GM13977 (cell line): ENCODE data around the gene WBP11.

ENCODE experiments used
- DNase-seq: peaks from one replicate; pipeline ENCODE4 v3.0.0; 2012; ENCODE audit warnings: low spot score
- in situ Hi-C: fragments of 300-500 bp; cut with MboI; formaldehyde crosslinking; loops from one replicate; pipeline ENCODE4 v1.12.0; 2022; ENCODE audit warnings: low sequenced_read_pairs, low pct_unique_long_range_greater_than_20kb, mixed read lengths, inconsistent platforms; ENCODE audit not compliant: unreplicated experiment
- TF ChIP-seq, protein P1 (sequence below): IDR thresholded peaks from 2 replicates; pipeline ENCODE4 v1.5.1; 2012; ENCODE audit warnings: mild to moderate bottlenecking, control low read depth; ENCODE audit not compliant: insufficient read depth; ENCODE audit errors: extremely low read depth, missing control alignments

The WBP11 gene

DNA sequence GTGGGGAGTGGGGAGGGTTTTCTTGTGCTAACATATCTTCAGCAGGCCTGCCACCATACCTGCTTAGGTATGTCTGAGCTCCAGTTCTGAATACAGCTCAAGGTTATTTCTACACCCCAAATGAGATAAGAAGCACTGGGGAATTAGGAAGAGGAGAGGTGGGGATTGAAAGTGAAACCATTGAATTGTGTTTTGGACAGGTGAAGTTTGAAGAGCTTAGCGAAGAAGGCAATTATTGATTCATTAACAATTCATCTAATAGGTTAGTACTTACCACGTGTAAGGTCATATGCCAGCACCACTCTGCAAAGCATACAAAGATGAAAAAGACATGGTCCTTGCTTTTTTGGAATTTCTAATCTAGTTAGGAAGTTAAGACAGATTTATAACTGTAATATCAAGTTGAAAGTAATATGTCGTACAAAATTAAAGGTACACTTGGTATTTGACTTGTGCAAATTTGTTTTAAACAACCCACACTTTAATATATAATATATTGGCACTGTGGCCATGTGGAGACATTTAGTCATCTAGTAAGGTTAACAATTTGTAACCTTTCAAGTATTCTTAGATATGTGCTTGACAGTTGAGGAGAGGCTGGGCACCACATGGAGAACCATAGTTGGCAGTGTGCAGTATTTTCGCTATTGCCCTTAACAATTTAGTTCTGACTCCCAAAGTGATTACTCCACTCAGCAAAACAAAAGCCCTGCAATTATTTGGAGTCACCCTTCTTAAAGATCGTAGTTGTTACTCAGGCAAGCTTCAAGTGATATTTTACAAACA, 7.1 kb upstream of the WBP11 start:
- no peak for DNase-seq
- TF ChIP-seq, protein P1, sequence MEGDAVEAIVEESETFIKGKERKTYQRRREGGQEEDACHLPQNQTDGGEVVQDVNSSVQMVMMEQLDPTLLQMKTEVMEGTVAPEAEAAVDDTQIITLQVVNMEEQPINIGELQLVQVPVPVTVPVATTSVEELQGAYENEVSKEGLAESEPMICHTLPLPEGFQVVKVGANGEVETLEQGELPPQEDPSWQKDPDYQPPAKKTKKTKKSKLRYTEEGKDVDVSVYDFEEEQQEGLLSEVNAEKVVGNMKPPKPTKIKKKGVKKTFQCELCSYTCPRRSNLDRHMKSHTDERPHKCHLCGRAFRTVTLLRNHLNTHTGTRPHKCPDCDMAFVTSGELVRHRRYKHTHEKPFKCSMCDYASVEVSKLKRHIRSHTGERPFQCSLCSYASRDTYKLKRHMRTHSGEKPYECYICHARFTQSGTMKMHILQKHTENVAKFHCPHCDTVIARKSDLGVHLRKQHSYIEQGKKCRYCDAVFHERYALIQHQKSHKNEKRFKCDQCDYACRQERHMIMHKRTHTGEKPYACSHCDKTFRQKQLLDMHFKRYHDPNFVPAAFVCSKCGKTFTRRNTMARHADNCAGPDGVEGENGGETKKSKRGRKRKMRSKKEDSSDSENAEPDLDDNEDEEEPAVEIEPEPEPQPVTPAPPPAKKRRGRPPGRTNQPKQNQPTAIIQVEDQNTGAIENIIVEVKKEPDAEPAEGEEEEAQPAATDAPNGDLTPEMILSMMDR = no peak
- in situ Hi-C loops = no loop called here

DNA sequence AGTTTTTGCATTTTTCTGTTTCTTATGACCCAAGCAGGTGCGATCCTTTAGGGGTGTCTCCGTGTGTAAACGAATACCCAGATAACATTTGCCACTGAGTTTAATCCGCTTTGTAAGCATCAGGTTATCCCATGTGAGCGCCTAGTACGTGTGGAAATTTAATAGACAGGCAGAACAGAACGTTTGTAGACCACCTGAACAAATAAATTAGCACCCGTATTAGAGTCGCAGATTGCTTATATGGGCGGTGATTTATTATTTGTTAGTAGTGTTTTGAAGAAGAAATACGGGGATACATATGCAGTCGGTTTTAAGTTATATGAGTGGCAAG, 517 bp upstream of the WBP11 start:
- TF ChIP-seq, protein P1 = no peak
- DNase-seq = no peak
- in situ Hi-C loops = no loop called here

DNA sequence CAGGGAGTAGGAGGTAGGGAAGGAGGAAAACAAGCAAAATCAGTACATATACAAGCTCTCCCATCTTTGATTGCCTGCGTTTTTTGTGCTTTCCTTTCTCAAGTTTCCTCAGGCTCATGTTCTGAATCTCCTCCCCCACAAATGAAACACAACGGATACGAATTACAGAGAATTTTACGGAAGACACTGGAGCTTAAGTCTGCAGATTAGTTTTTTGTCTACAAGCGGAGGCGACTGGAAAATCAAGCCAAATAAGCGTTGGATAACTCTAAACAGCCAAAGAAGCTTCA, 612 bp downstream of the WBP11 start:
- no peak for DNase-seq
- in situ Hi-C loops = no loop called here
- TF ChIP-seq, protein P1 = no peak

DNA sequence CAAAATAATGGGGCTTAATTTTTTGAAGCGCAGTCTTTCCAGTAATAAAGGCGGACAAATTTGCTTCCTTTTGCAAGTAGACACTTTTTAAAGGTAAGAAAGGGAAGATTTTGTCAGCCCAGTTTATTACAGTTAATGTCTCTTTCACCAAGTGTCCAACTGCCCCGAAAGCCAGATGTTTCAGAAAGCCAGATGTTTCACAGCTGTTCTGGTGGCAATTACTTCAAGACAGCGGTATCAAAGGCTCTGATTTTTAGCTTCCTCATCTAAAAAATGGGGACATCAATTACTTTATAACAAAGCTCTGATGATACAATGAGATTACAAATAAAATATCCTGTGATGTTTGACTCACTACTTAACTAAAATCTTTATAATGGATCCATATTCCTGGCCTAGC, 1.0 kb downstream of the WBP11 start:
- in situ Hi-C loops = no loop called here
- no peak for DNase-seq
- TF ChIP-seq, protein P1 = no peak

DNA sequence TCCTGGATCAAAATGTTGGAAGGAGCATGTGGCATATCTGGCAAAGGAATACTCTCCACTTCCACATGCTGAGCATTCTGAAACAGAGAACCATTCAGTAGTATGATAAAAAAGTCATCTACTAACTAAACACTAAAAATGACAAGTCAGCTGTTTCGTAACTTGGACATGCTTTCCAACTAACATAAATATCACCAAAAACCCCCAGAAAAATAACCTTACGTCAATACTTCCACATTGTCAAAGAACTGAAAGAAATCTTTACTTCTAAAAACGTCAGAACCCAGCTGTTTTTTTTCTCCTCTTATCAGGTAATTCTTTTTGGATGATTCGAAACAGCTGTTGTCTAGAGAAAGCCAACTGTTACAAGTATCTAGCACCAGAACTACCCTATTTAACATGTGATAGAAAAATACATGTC, 8.2 kb downstream of the WBP11 start:
- DNase-seq = no peak
- in situ Hi-C loops = no loop called here
- TF ChIP-seq, protein P1 = no peak

DNA sequence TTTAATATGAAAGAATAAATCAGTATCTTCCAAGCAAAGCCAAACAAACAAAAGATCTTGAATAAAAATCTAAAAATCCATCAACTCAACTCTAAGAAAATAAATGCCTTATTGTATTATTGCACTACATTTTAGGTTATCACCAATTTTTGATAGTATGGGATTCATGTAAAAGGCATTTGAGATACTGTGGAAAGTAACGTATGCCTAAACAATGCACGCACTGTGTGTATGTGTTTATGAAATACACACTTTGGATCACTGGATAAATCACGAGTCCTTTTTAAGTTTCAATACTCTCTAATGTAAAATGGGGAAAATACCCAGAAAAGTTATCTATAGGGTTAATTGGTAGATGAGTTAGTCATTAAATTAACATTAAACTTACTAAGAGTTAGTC, 17.7 kb downstream of the WBP11 start:
- TF ChIP-seq, protein P1 = no peak
- in situ Hi-C loops = no loop called here

More for the DNA sequence above, 17.7 kb downstream of the WBP11 start:
- no peak for DNase-seq
